A549 (cell line): Measurements from ENCODE around the gene C1orf185. TPM values are rescaled to one million over a fixed set of nuclear protein-coding genes. Genes with fewer than 3 reads are reported as not detected.

Source experiments
- polyA plus RNA-seq, 4 experiments: library from polyadenylated mRNA; depleted of rRNA in 3 of 4; stranded (reverse); fragments of >200 nt; fragmentation: RNase III in 1 of 4; extraction: RNeasy Plus Mini Kit Qiagen cat#74134 plus additional on column Dnase treatment in 1 of 4; gene quantifications; 2 replicates in 3 of 4; 3 replicates in 1 of 4; pipeline ENCODE4 v1.2.3, GENCODE V29; 2011 to 2017
- small RNA-seq, 6 experiments: library from RNA; depleted of rRNA; stranded (forward); fragments of <200 nt; gene quantifications; one replicate each; pipeline ENCODE3, GENCODE V24; 2012

C1orf185 gene
- polyA plus RNA-seq, 2 of the 4 experiments (the other 2 are of a cell fraction) = not detected

Small RNAs within 50 kb of the gene (small RNA-seq; reads per million reads assigned to genes)
- gene MIR4421 = 0 reads per million in 6 experiments
- 0 to 1.4 (median 0) reads per million in 6 experiments for gene MIR6500
- 0 reads per million in 6 experiments for gene RF00019

Other genes with a start within 250 kb of the C1orf185 start
- 46.2 and 57.5 TPM in 2 replicates for gene FAF1, start 142.0 kb upstream of the C1orf185 start, polyA plus RNA-seq (2011; rRNA removed)
- 29.9 to 31.7 TPM (median 31.2 TPM) in 3 replicates for gene FAF1, start 142.0 kb upstream of the C1orf185 start, polyA plus RNA-seq (2017; fragmentation: RNase III; extraction: RNeasy Plus Mini Kit Qiagen cat#74134 plus additional on column Dnase treatment)
- gene CDKN2C, start 132.0 kb upstream of the C1orf185 start, polyA plus RNA-seq (2011; rRNA removed) = 9.9 and 13.0 TPM in 2 replicates
- 14.7 to 17.7 TPM (median 16.8 TPM) in 3 replicates for gene CDKN2C, start 132.0 kb upstream of the C1orf185 start, polyA plus RNA-seq (2017; fragmentation: RNase III; extraction: RNeasy Plus Mini Kit Qiagen cat#74134 plus additional on column Dnase treatment)
- 56.8 and 66.8 TPM in 2 replicates for gene RNF11, start 134.0 kb downstream of the C1orf185 start, polyA plus RNA-seq (2011; rRNA removed)
- 25.8 to 30.3 TPM (median 28.5 TPM) in 3 replicates for gene RNF11, start 134.0 kb downstream of the C1orf185 start, polyA plus RNA-seq (2017; fragmentation: RNase III; extraction: RNeasy Plus Mini Kit Qiagen cat#74134 plus additional on column Dnase treatment)
- gene TTC39A, start 228.3 kb downstream of the C1orf185 start, polyA plus RNA-seq (2011; rRNA removed) = 6.2 TPM in 2 replicates
- 1.4 to 2.0 TPM (median 1.7 TPM) in 3 replicates for gene TTC39A, start 228.3 kb downstream of the C1orf185 start, polyA plus RNA-seq (2017; fragmentation: RNase III; extraction: RNeasy Plus Mini Kit Qiagen cat#74134 plus additional on column Dnase treatment)